GM21360 (cell line): ENCODE results near the gene TIMP2.
"Not testable (repeated sequence)": the region's sequence is repeated elsewhere in the genome, so short reads cannot be mapped to it uniquely, and the experiment has no call there.

Source experiments
- ATAC-seq: cut with Tn5 transposase; IDR thresholded peaks from one replicate; pipeline ENCODE4 v1.9.1; 2021; ENCODE audit warnings: mild to moderate bottlenecking, moderate library complexity; ENCODE audit not compliant: unreplicated experiment

The TIMP2 gene

GRCh38 chr17:78925234-78925633, at the start of gene TIMP2:
TIMP2 (minus strand) TSS chr17:78925387; CDS start chr17:78925088, 299 bp downstream.
- ATAC-seq: no peak

- no peak for ATAC-seq
Measured at GRCh38 chr17:78973792-78974520, 48.8 kb upstream of the TIMP2 start.

- no peak for ATAC-seq
Measured at GRCh38 chr17:78973196-78973595, 48.0 kb upstream of the TIMP2 start.

GRCh38 chr17:78972507-78973105, 47.4 kb upstream of the TIMP2 start:
- no peak for ATAC-seq

GRCh38 chr17:78971756-78972506, 46.7 kb upstream of the TIMP2 start:
- no peak for ATAC-seq

- no peak for ATAC-seq
Measured at GRCh38 chr17:78970834-78971755, 45.9 kb upstream of the TIMP2 start.

- ATAC-seq: no peak
Measured at GRCh38 chr17:78969865-78970264, 44.7 kb upstream of the TIMP2 start.

GRCh38 chr17:78967782-78968362, 42.7 kb upstream of the TIMP2 start:
- ATAC-seq: no peak

GRCh38 chr17:78966910-78967600, 41.9 kb upstream of the TIMP2 start:
- ATAC-seq: no peak

GRCh38 chr17:78966123-78966813, 41.1 kb upstream of the TIMP2 start:
- ATAC-seq: no peak

GRCh38 chr17:78965491-78965924, 40.3 kb upstream of the TIMP2 start:
- no peak for ATAC-seq

GRCh38 chr17:78963378-78963777, 38.2 kb upstream of the TIMP2 start:
- no peak for ATAC-seq

GRCh38 chr17:78962984-78963348, 37.8 kb upstream of the TIMP2 start:
- not testable (repeated sequence) for ATAC-seq

GRCh38 chr17:78962345-78962983, 37.3 kb upstream of the TIMP2 start:
- no peak for ATAC-seq

GRCh38 chr17:78961571-78961970, 36.4 kb upstream of the TIMP2 start:
- no peak for ATAC-seq

- no peak for ATAC-seq
Measured at GRCh38 chr17:78960928-78961327, 35.7 kb upstream of the TIMP2 start.

- ATAC-seq: no peak
Measured at GRCh38 chr17:78959803-78960202, 34.6 kb upstream of the TIMP2 start.

- no peak for ATAC-seq
Measured at GRCh38 chr17:78958641-78959127, 33.5 kb upstream of the TIMP2 start.

GRCh38 chr17:78957128-78957527, 31.9 kb upstream of the TIMP2 start:
- ATAC-seq: no peak
